ENCODE results near the gene ZNF780A. TPM values are rescaled to one million over a fixed set of nuclear protein-coding genes. Genes with fewer than 3 reads are reported as not detected.
"Not testable (repeated sequence)": the region's sequence is repeated elsewhere in the genome, so short reads cannot be mapped to it uniquely, and the experiment has no call there.

The ZNF780A gene
- total RNA-seq, 6 experiments from 2014 or later, result 10.1 to 13.2 (median 11.3) TPM

DNA sequence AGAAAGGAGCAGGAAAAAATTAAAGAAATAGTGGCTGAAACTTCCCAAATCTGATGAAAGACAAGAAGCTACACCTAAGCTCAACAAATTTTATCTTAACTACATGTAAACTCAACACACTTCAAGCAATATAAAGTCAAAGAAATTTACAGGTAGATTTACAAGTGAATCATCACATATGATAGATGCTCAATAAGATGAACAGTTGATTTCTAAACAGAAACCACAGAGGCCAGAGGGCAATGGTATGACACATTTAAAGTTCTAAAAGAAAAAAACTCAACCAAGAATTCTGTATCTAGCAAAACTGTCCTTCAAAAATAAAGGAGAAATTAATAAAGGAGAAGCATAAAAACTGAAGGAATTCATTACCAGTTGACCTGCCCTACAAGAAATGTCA is 39.3 kb upstream of the ZNF780A start:
- Mint-ChIP-seq H3K27ac (no peak overlapping the region), H3K9me3 (peaks cover 15% of the 10 kb centered on the region), H3K4me3 (no peak overlapping the region), H3K4me1 (ENCODE audit: low read depth) (no peaks in the 10 kb centered on the region), H3K27me3 (ENCODE audit: insufficient read depth) (peaks cover 12% of the 10 kb centered on the region), H3K36me3 (ENCODE audit: low read depth) (peaks cover 4% of the 10 kb centered on the region; the same call in 1 of the 2 replicates)
- DNase-seq, result no peak
- TF ChIP-seq, protein P1, sequence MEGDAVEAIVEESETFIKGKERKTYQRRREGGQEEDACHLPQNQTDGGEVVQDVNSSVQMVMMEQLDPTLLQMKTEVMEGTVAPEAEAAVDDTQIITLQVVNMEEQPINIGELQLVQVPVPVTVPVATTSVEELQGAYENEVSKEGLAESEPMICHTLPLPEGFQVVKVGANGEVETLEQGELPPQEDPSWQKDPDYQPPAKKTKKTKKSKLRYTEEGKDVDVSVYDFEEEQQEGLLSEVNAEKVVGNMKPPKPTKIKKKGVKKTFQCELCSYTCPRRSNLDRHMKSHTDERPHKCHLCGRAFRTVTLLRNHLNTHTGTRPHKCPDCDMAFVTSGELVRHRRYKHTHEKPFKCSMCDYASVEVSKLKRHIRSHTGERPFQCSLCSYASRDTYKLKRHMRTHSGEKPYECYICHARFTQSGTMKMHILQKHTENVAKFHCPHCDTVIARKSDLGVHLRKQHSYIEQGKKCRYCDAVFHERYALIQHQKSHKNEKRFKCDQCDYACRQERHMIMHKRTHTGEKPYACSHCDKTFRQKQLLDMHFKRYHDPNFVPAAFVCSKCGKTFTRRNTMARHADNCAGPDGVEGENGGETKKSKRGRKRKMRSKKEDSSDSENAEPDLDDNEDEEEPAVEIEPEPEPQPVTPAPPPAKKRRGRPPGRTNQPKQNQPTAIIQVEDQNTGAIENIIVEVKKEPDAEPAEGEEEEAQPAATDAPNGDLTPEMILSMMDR (IDR thresholded peaks at IDR 0.05), result no peak

DNA sequence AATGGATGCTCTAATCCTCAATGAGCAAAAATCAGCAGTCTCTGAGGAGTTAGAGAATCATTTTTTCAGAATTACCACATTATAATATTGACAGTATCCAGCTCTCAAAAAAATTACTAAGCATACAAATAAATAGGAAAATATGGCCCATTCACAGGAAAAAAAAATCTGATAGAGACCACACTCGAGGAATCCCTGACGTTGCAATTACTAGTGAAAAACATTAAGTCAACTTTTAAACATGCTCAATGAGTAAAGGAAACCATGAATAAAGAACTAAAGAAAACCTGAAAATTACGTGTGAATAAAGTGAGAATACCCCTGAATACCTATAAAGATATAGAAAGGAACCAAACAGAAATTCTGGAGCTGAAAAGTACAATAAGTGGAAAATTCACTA is 38.7 kb upstream of the ZNF780A start:
- Mint-ChIP-seq H3K9me3 (peaks cover 15% of the 10 kb centered on the region), H3K27ac (no peak overlapping the region)

DNA sequence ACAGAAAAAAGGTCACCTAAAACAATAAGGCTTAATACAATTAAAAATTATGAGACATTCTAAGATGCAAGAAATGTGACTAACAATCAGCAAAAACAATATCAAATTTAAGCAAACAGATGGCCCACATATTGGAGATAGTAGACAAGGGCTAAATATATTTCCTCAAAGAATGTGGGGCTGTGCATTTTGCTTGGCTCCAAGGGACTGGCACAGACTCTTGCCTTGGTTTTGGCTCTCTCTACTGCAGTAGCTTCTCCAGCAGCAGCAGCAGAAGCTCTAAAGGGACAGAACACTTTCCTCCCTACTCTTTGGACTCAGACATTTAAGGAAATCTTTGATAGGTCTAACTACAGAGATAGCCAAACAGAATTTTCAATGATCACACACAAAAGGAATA is 38.2 kb upstream of the ZNF780A start:
- Mint-ChIP-seq H3K4me1 (ENCODE audit: low read depth) (no peaks in the 10 kb centered on the region), H3K9me3 (peaks cover 15% of the 10 kb centered on the region), H3K27ac (no peak overlapping the region), H3K4me3 (no peak overlapping the region), H3K36me3 (ENCODE audit: low read depth) (peaks cover 4% of the 10 kb centered on the region; the same call in 1 of the 2 replicates), H3K27me3 (ENCODE audit: insufficient read depth) (peaks cover 9% of the 10 kb centered on the region)
- DNase-seq, result no peak
- TF ChIP-seq, protein P1 (IDR thresholded peaks at IDR 0.05), result no peak

More for the DNA sequence above, 38.7 kb upstream of the ZNF780A start:
- TF ChIP-seq, protein P1 (IDR thresholded peaks at IDR 0.05), result no peak
- no peak for DNase-seq
- H3K4me3 Mint-ChIP-seq, result no peak overlapping the region
- no peaks in the 10 kb centered on the region for H3K4me1 Mint-ChIP-seq (ENCODE audit: low read depth)
- peaks cover 9% of the 10 kb centered on the region for H3K27me3 Mint-ChIP-seq (ENCODE audit: insufficient read depth)
- peaks cover 4% of the 10 kb centered on the region; the same call in 1 of the 2 replicates for H3K36me3 Mint-ChIP-seq (ENCODE audit: low read depth)

DNA sequence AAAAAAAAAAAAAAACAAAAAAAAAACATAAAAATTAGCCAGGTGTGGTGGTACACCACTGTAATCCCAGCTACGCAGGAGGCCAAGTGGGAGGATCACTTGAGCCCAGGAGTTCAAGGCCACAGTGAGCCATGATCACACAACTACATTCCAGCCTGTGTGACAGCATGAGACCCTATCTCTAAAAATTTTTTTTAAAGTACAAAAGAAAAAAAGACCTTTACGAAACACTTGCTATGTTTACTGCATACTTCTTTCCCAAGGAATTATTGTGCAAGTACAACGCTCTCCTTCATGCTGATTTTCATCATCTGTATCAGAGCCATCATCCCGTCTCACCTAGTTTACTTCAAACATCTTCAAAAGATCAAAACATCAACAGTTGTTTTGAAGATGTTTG is 28.6 kb upstream of the ZNF780A start:
- Mint-ChIP-seq H3K36me3 (ENCODE audit: low read depth) (no peaks in the 10 kb centered on the region), H3K27me3 (ENCODE audit: insufficient read depth) (peaks cover 2% of the 10 kb centered on the region; the same call in 1 of the 2 replicates), H3K27ac (no peak overlapping the region), H3K4me3 (no peak overlapping the region), H3K4me1 (ENCODE audit: low read depth) (no peaks in the 10 kb centered on the region), H3K9me3 (no peaks in the 10 kb centered on the region; the same call in 1 of the 2 replicates)
- TF ChIP-seq, protein P1 (IDR thresholded peaks at IDR 0.05), result no peak
- DNase-seq, result no peak

DNA sequence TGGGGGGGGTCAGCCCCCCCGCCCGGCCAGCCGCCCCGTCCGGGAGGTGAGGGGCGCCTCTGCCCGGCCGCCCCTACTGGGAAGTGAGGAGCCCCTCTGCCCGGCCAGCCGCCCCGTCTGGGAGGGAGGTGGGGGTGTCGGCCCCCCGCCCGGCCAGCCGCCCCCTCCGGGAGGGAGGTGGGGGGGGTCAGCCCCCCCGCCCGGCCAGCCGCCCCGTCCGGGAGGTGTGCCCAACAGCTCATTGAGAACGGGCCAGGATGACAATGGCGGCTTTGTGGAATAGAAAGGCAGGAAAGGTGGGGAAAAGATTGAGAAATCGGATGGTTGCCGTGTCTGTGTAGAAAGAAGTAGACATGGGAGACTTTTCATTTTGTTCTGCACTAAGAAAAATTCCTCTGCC is 27.9 kb upstream of the ZNF780A start:
- not testable (repeated sequence) for H3K36me3 Mint-ChIP-seq (ENCODE audit: low read depth); H3K4me1 Mint-ChIP-seq (ENCODE audit: low read depth); H3K4me3 Mint-ChIP-seq; H3K27me3 Mint-ChIP-seq (ENCODE audit: insufficient read depth); H3K27ac Mint-ChIP-seq; H3K9me3 Mint-ChIP-seq; DNase-seq

DNA sequence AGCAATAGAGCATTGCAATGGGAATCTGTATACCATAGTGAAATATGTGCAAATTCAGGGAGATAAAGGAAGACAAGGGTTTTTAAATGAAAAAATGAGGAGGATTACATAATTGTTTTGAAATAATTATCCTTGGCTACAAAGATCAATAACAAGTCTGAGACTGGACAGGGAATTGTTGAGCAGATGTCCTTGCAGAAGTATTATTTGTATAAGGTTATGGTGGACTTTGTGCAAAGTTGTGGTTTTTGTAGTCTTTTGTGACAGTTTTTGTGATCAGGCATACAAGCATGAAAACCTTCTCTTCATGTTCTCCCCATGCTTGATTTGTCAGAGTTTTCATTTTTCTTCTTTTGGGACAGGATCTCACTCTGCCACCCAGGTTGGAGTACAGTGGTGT is 25.3 kb upstream of the ZNF780A start:
- H3K9me3 Mint-ChIP-seq, result peaks cover 8% of the 10 kb centered on the region
- peaks cover 3% of the 10 kb centered on the region; the same call in 1 of the 2 replicates for H3K36me3 Mint-ChIP-seq (ENCODE audit: low read depth)
- no peak overlapping the region for H3K27ac Mint-ChIP-seq
- TF ChIP-seq, protein P1 (IDR thresholded peaks at IDR 0.05), result no peak
- H3K4me1 Mint-ChIP-seq (ENCODE audit: low read depth), result no peaks in the 10 kb centered on the region
- peaks cover 2% of the 10 kb centered on the region; the same call in 1 of the 2 replicates for H3K27me3 Mint-ChIP-seq (ENCODE audit: insufficient read depth)
- DNase-seq, result no peak
- H3K4me3 Mint-ChIP-seq, result no peak overlapping the region

DNA sequence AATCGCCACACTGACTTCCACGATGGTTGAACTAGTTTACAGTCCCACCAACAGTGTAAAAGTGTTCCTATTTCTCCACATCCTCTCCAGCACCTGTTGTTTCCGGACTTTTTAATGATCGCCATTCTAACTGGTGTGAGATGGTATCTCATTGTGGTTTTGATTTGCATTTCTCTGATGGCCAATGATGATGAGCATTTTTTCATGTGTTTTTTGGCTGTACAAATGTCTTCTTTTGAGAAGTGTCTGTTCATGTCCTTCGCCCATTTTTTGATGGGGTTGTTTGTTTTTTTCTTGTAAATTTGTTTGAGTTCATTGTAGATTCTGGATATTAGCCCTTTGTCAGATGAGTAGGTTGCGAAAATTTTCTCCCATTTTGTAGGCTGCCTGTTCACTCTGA is 23.4 kb upstream of the ZNF780A start:
- not testable (repeated sequence) for H3K27ac Mint-ChIP-seq; H3K36me3 Mint-ChIP-seq (ENCODE audit: low read depth); H3K4me1 Mint-ChIP-seq (ENCODE audit: low read depth); H3K9me3 Mint-ChIP-seq; H3K4me3 Mint-ChIP-seq; H3K27me3 Mint-ChIP-seq (ENCODE audit: insufficient read depth); DNase-seq

DNA sequence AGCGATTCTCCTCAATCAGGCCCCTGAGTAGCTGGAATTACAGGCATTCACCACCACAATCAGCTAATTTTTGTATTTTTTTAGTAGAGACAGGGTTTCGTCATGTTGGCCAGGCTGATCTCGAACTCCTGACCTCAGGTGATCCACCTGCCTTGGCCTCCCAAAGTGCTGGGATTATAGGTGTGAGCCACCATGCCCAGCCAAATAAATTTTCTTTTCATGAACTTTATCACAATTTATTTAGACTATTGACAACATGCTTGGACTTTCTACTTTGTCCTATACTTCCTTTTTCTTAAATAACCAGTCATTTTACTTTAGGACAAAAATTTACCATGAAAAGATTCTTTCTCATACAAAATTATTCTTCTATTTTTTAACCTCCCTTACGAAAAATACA is 21.5 kb upstream of the ZNF780A start:
- not testable (repeated sequence) for H3K9me3 Mint-ChIP-seq; DNase-seq; H3K4me3 Mint-ChIP-seq; H3K4me1 Mint-ChIP-seq (ENCODE audit: low read depth); H3K27me3 Mint-ChIP-seq (ENCODE audit: insufficient read depth); H3K36me3 Mint-ChIP-seq (ENCODE audit: low read depth); H3K27ac Mint-ChIP-seq

Measured in HFFc6 (cell line).